HG03558 (cell line): Measurements from ENCODE around the gene RAB8B.
"Not testable (repeated sequence)": the region's sequence is repeated elsewhere in the genome, so short reads cannot be mapped to it uniquely, and the experiment has no call there.

ENCODE experiments used
- ATAC-seq: cut with Tn5 transposase; IDR thresholded peaks from one replicate; pipeline ENCODE4 v1.9.1; 2021; ENCODE audit warnings: moderate number of reproducible peaks; ENCODE audit not compliant: unreplicated experiment; ENCODE audit errors: extremely low read depth

RAB8B gene

DNA sequence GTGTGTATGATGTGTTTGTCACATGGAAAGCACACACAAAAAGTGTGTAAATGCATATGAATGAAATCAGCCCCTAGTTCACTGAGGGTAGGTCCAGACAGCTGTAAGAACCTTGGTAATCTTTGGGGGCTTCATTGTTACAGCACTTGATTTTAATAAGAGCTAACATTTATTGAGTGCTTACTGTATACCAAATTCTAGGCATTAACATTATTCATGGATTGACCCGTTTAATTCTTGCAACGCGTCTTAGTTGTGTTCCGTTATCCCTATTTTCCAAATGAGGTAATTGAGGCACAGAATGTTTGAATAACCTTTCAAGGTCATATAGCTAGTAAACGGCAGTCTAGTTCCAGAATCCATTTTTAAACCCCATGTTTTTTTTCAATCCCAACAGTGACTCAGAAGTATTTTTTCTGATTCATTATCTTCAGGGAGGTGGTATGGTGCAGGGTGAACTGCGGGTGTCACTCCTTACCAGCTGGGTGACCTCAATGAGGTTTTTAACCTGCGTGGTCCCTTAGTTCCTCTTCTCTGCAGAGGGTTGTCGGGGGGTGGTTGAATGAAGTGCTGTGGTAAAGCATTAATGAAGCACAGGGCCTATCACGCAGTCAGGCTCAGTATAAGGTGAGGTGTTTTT, 14.2 kb downstream of the RAB8B start:
- no peak for ATAC-seq

DNA sequence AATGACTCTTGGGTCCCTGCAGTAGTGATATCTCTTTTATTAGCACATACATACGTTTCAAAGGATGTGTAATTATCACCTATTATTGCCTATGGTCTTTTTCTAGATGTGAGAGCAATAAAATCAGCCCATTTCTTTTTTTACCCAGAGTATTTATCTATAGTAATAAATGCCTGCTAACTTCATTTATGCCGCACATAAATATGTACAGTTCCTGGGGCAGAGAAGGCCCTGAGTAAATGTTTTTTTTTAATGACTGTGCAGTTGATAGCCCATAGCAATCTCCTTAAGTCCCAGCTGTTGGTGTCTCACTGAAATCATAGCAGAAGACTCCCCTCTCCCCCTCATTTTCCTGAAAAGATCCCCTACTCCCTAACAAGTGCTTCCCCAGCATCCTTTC, 16.7 kb downstream of the RAB8B start:
- no peak for ATAC-seq

DNA sequence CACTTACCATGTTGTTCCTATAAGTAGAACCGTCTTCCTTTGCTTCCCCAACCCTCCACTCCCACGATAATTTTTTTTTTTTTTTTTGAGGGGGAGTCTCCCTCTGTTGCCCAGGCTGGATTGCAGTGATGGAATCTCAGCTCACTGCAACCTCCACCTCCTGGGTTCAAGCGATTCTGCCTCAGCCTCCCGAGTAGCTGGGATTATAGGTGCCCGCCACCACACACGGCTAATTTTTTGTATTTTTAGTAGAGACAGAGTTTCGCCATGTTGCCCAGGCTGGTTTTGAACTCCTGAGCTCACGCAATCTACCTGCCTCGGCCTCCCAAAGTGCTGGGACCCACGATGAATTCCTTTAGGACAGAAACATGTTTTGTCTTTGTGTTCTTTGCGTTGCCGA, 19.4 kb downstream of the RAB8B start:
- not testable (repeated sequence) for ATAC-seq

DNA sequence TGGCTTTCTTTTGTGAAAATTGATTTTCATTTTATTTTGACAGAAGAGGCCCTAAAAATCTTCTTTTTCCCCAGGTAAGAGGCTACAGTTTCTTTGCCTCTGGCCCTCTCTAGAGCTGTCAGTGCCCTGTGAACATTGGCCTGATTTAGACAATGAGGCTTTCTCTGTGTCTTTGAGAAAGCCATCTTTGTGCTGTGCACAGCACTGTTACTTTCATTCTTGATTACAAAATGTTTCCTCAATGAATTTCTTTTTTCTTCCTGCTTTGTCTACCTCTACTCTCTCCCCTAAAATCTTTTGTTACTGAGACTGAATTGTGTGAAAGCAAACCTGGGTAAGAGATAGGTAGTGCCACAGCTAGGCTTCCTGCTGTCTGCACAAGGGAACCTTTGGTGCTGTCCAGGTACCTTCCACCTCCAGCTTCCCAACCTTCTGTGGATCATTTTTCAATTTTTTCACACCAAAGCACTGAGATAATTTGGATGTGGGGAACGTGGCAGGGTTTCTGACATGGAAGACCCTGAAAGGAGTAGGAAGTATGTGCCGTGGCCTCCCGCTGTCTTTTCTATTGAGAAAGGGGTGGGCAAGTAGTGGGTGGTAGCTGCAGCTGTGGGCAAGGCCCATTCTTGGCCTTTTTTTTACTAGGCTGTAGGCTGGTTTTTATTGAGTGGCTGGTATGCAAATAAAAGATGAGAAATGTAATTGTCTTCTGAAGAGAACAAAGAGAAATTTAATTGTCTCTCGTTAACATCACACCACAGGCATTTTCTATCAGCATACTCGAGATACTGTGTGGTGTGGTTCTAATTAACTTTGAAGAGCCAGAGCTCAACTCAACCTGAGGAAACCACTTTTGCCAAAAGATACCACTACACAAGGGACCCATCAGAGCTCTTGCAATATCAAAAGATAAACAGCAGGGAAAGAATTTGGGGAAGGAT, 21.0 kb downstream of the RAB8B start:
- ATAC-seq = no peak

DNA sequence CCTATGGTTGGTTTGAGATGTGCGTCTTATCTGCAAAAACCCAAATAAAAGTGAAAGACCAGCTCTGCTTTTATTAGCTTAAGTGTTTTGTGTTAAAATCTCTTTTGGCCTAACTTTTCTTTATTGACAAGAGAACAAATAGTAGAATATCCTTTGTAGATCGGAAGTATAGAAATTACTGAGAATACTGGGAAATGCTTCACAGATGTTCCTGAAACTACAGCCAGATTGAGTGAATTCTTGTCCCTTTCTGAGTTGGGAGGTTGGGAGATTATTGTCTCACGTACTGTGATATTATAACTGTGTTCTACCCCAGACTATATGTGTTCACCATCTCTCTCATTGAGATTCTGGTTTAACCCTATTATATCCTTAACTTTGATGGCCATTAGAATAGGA, 21.7 kb downstream of the RAB8B start:
- ATAC-seq = no peak

DNA sequence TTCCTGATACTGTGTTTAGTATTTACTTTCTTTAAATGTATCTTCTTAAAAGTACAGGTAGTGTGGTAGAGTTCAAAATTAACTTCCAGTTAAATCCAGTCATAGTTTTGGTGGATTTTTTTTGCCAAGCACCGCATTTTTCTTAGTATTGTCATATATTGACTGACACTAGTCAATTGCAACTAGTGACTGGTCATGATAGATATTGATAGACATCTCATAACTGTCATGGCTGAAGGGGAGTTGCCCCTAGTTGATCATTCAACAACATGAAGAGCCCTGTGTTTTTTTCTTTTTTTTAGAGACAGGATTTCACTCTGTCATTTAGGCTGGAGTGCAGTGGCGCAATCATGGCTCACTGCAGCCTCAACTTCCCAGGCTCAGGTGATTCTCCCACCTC, 22.1 kb downstream of the RAB8B start:
- no peak for ATAC-seq

DNA sequence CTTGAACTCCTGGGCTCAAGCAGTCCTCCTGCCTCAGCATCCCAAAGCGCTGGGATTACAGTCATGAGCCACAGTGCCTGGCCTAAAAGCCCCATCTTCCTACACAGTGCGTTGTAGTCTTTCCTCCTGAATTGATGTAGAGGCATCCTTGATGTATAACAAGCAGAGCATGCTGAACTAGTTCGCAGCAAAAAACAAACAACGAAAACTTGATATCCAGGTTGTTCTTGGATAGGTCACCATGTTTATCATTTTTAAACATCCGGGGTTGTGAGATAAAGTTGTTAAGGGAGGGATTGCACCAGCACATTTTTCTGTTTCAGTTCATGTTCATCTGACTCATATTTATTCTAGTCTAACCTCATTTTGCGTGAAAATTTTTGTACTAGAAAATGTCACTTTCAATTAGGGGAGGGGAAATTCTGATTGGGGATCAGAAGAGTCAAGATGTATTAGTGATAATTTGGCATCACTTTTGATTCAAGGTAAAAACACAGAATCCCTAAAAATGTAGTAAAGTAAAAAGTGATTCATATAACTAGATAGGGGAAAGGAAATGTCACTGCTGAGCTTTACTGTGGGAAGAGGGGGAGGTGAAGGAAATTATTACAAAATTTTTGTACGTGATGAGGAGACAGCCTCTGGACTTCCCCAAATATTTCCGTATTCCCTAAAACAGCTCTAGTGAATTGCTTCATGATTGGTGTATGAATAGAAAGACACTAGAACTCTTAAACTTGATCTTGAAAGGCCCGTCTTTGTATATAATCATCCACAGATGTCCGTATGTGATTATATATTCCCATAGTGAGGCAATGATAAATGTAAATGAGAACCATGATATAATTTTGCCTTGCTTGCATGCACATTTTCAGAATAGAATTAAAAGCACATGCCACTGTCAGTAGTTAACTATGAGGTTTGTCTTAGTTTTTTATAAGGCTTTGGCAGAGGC, 22.9 kb downstream of the RAB8B start:
- ATAC-seq = no peak

DNA sequence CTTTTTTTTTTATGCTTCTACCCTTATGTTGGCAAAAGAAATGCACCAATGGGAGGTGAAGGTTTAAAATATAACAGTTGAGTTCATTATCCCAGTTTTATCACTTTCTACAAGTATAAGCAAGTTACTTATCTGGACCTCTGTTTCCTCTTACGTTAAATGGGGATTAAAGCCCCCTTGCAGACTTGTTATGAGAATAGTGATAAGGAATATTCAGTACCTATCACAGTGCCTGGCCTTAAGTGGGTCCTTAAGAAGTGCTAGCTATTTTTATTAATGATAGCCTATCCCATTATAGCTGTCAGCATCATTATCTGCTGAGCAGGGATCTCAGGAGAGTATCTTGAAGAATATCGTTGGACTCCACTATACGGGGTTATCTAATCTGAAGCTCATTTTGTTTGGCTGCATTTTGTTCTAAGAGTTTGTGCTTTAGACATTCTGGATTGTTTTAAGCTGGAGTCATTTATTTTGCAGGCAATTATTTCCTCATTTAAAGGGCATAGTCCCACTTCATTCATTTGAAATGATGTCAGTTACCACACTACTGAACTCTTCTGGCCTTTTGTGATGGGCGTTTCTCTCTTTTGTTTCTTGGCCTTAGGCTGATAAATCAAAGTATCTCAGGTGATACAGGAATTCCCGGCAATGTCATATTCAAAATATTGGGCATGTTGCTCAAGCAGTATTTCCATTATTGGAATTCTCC, 28.8 kb downstream of the RAB8B start:
- ATAC-seq = no peak

DNA sequence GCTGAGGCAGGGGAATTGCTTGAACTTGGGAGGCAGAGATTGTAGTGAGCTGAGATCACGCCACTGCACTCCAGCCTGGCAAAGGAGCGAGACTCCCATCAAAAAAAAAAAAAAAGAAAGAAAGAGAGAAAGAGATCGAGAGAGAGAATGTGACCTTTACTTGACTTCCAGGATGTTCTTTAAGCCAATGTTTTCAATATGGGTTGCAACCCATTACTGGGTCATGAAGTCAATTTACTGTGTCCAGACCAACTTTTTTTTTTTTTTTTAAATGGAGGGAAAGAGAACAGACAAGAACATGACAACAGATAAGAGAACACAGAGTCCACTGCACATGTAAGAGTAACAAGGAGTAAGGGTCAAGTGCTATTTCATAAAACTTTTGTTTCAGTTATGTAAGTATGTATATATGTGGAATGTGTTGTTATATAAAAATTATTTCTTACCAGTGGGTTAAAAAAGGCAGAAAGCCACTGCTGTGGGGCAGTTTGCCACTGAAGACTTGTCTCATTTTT, 29.8 kb downstream of the RAB8B start:
- no peak for ATAC-seq

DNA sequence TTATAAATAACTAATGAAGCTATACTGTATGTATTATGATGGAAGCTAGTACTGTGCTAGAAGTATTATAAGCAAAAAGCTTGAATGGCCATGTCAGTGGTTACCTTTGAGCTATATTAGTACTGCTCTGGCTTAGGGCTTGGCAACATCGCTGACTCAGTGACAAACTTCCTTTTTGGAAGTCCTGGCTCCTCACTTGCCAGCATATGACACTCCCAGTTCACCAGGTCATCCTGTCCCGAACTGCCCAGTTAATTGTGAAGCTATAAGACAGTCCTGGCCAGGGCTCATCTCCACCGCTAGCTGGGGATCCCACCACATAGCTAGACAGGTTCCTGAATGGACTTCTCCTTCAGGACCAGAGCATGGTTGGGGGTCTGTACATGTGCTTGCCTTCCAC, 31.9 kb downstream of the RAB8B start:
- ATAC-seq = no peak

DNA sequence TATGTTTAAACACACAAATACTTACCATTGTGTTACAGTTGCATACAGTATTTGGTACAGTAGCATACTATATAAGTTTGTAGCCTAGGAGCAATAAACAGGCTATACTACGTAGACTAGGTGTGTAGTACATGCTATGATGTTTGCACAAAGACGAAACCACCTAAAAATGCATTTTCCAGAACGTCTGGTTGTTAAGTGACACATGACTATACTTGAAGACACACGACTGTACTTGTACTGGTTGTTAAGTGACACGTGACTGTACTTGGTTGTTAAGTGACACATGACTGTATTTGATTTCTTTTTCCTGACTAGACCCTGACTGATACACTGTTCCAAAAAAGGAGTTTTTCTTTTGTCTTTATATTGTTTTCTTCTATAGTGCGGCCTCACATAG, 34.1 kb downstream of the RAB8B start:
- ATAC-seq = no peak

DNA sequence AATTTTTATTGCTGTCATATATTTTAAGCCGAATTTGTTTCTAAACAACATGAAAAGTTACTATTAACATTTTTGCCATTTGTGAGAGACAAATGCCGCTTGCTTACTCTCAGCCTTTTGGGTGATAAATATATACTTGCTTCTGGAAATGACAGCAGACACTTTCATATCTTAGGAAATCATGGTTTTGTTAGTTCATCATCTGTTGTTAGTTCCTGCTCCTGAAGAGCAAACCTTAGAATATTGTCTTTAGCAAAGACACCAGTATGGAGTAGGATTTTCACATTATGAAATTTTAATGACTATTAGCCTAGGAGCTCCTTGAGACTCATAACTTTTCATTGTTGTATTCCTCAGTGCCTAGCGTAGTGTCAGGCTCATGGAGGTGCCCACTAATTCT, 36.0 kb downstream of the RAB8B start:
- ATAC-seq = no peak

DNA sequence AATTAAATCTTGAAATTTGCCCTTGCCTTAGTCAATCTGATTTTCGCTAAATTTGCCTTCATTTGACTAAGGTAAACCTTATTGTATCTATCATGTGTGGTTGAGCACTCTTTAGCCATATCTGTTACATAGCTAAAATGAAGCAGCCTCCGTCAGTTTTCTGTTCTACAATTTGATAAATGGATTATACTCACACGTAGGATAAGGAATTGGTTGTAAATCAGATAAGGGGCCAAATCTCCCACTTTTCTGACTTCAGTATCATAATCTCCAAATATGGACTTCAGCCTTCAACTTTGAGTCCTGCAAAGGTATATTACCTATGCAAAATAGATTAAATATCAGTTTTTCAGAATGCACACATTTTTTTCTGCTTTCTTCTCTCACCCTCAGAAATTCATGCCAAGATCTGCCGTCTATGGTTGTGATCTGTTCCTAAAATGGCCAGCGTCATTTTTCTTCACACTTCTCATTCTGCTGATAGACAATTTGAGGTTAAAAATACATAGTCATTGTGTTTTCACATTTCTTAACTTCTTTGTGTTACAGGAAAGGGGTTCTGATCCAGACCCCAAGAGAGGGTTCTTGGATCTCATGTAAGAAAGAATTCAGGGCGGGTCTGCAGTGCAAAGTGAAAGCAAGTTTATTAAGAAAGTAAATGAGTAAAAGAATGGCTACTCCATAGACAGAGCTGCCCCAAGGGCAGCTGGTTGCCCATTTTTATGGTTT, 36.9 kb downstream of the RAB8B start:
- ATAC-seq = no peak

DNA sequence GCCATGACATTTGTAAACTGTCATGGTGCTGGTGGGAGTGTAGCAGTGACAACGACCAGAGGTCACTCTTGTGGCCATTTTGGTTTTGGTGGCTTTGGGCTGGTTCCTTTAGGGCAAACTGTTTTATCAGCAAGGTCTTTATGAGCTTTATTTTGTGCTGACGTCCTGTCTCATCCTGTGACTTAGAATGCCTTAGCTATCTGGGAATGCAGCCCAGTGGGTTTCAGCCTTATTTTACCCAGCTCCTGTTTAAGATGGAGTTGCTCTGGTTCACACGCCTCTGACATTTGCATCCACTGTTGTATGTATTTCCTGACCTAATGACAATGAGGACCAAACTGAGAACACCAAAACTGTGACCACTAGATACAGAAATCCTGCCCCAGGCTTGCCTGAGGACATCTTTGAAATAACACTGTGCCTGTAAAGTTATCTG, 37.6 kb downstream of the RAB8B start:
- ATAC-seq = no peak

DNA sequence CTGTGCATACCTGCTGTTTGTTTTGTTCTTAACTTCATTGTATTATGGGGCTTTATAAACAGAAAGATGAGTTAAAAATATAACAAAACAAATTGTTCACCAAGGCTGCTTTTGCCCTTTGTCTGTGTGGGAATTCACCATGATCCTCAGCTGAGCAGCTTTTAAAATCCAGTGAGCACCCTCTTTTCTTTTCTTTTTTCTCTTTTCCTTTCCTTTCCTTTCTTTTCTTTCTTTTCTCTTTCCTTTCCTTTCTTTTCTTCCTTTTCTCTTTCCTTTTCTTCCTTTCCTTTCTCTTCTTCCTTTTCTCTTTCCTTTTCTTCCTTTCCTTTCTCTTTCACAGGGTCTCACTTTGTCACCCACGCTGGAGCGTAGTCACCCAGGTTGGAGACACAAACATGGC, 38.3 kb downstream of the RAB8B start:
- ATAC-seq = no peak

DNA sequence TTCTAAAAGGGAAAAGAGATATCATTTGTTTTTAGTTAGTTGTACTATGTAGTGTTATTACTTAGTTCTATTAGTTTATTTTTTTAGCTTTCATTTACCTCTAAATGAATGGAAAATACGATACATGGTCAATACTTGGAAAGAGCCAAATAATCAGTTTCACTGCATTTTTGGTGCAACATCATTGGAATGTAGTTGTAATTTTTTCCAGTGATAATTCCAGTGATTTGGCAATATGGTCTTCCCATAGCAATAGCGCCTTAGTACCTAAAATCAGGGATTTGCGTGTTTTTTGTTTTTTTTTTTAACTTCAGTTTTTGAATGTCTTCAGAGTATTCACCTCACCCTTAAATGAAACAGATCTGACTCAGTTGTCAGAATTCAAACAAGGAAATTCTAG, 41.8 kb downstream of the RAB8B start:
- no peak for ATAC-seq

DNA sequence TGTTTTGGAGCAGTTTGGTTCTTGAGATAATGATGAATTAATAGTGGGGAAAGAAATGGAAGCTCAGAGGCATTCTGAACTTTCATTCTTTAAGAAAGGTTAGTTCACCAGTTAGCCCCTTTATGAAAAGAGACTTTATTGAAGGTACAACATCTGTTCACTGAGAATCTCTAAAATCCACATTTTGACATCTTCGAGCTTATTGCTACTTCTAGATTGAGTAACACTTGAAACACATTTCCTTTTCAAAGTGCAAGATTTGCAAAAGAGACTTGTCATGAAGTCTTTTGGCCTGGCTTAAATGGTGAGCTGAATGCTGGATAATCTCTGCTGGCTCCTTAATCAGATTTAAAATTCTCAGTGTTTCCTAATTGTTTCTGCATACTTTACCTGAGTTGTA, 42.3 kb downstream of the RAB8B start:
- no peak for ATAC-seq

DNA sequence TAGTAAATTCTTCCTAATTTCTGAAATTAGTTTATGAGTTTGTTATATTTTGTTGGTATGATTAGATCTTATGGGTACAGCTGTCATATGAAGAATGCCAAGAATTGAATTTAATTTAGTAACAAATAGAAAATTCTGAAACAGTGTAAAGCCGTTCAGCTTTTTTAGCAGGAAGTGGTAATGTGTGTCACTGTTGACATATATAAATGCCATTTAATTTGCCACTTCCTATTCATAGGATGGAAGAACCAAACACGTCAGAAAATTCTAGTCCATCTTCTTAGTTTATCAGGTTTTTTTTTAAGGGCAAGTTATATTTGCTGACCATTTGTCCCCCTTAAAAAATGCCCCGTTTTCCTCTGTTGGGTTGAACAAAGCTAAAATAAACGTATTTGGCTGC, 43.0 kb downstream of the RAB8B start:
- no peak for ATAC-seq

DNA sequence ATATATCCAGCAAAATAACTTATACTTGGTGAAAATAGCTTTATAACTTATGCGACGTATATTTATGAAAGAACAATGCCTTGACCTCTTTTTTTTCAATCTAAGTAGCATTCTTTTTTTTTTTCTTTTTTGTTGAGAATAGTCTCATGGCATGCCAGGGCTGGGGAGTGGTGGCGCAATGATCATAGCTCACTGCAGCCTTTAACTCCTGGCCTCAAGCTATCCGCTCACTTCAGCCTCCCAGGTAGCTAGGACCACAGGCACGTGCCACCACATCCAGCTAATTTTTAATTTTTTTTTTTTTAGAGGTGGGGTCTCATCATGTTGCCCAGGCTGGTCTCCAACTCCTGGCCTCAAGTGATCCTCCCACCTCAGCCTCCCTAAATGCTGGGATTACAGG, 43.5 kb downstream of the RAB8B start:
- ATAC-seq = no peak
